HT-29 (cell line): ENCODE results near the gene UBE2J1. TPM values are rescaled to one million over a fixed set of nuclear protein-coding genes. Genes with fewer than 3 reads are reported as not detected.
"Not testable (repeated sequence)": the region's sequence is repeated elsewhere in the genome, so short reads cannot be mapped to it uniquely, and the experiment has no call there.

ENCODE experiments used
- DNase-seq: peaks from one replicate; pipeline ENCODE4 v3.0.0-alpha.2; 2015; ENCODE audit warnings: low spot score
- total RNA-seq: library from RNA; depleted of rRNA; stranded (reverse); fragments of >200 nt; shearing (Covaris generic); gene quantifications from 2 replicates; pipeline ENCODE4 v1.2.3, GENCODE V29; 2014; rRNA removed

Gene UBE2J1
- total RNA-seq = 19.9 and 22.1 TPM in 2 replicates

- peak; percentile 88 for DNase-seq
These were observed at the start of gene UBE2J1 for GRCh38 chr6:89352278-89353117. TSS of gene UBE2J1 (minus strand) at chr6:89352722. CDS start at chr6:89352569, 153 bp downstream.

DNA sequence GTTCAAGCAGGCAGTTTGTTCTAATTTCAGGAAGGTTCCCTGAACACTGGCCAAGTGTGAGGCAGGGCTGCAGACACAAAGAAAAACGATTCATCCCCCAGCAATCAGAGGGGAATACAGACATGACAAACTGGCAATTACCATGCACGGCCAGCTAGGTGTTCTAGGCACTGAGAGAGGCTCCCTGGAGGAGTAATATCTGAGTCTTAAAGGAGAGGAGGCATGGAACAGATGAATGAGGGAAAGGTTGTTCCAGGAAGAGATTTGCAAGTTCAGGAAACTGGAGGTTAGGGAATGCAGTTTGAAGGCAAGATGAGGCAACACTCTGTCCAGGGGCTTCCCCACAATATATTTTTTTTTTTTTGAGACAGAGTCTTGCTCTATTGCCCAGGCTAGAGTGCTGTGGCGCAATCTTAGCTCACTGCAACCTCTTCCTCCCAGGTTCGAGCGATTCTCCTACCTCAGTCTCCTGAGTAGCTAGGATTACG is 48.4 kb upstream of the UBE2J1 start:
- no peak for DNase-seq

DNA sequence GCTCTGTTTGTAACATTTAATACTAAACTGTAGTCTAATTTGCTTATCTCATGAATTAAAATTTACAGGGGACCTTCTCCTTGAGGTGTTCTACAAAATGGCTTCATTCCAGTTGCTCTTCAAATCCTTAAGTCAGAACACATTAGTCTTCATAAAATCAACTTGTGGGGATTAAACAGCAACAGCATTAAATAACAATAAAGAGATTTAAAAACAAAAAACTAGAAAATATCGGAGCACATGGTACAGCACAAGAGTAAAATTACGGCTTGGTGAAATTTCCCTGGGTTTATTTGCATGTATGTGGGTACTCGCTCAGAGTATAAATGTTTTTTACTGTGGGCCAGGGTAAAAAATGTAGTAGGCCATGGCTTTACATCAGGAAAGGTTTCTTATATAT is 47.5 kb upstream of the UBE2J1 start:
- no peak for DNase-seq

DNA sequence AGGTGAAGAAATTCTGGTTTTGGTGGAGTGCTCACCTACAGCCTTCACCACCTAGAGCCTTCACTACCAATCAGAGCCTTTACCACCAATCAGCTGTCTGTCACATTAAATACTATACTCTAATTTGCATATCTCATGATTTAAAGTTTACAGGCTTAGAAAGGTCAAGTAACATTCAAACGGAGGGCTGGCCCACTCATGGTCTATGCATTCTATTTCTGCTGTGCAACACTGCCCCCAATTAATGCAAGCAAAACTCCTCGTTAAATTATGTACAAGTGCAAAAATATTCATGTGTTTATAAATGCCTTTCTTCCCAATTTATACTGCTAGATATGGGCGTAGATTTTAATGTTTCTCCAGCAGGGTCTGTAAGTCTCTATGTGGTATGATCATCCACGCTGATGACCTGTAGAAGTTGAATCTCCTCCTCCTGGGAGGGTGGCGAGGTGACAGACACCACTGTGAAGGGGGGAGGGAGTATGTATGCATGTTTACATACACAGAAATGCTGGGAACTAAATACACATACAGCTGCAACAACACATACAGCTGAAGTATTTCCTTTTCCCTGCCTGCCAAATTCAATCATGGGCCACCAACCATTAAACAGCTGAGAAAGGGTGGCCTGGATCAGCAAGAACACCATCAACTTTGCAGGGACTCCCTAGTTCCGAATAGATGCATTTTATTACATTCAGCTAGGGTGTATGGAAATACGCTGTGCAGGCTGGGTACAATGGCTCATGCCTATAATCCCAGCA is 46.4 kb upstream of the UBE2J1 start:
- DNase-seq = no peak

- DNase-seq = not testable (repeated sequence)
These were observed 45.4 kb upstream of the UBE2J1 start for GRCh38 chr6:89397884-89398283.

GRCh38 chr6:89393659-89394058 is 41.1 kb upstream of the UBE2J1 start:
- DNase-seq = no peak

DNA sequence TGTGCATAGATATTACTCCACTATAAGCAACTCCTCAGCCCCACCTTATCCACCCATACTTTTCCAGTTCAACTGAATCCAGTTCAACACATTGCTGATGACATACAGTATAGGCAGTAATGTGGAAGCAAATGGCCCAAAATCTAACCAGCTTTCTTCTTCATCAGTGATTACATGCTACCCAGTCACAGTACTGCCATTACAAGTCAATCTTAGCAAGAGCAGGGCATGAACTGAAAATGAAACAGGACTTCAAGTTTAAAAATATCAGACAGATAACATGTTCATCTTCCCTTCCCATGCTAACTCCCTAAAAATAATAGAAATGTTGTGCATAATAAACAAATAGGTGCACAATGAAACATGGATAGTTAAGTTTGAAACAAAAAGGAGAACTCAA is 40.3 kb upstream of the UBE2J1 start:
- no peak for DNase-seq

GRCh38 chr6:89388846-89389245 is 36.3 kb upstream of the UBE2J1 start:
- DNase-seq = no peak

- DNase-seq = no peak
These were observed 35.1 kb upstream of the UBE2J1 start for GRCh38 chr6:89387516-89388201.

- no peak for DNase-seq
These were observed 34.5 kb upstream of the UBE2J1 start for GRCh38 chr6:89386917-89387491.

DNA sequence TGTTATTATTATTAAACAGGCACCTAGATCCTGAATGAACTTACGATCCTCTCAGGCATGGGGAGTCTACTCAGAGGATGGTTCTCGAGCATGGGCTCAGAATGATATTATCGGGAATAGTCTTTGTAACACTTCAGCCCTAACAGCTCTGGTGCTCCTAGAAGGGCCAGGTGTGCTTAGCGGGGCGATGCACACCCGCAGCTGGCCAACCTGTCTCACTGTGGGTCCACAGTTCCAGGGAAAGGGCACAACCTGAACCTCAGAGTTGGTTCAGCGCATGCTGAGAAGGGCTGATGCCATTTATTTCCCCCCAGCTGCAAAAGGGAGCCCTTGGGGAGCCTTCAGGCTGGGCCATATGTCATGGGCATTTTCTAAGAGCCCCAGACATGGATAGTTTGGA is 33.3 kb upstream of the UBE2J1 start:
- DNase-seq = no peak

GRCh38 chr6:89385156-89385667 is 32.7 kb upstream of the UBE2J1 start:
- DNase-seq = no peak

DNA sequence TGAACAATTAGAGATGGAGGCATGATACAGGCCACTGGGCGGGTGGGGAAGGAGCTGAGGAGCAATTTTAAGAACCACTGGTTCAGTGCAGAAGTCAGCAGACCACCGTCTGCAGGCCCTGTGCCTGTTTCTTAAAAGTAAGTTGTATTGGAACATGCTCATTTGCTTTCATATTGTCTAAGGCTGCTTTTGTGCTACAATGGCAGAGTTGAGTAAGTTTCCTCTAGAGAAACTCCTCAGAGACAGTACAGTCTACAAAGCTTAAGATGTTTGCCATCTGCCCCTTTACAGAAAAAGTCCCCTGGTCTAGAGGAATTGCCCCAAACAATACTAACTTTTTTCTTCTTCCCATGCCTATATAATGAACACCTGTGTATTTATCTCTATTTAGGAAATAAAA is 28.5 kb upstream of the UBE2J1 start:
- no peak for DNase-seq

GRCh38 chr6:89379281-89379680 is 26.8 kb upstream of the UBE2J1 start:
- no peak for DNase-seq

DNA sequence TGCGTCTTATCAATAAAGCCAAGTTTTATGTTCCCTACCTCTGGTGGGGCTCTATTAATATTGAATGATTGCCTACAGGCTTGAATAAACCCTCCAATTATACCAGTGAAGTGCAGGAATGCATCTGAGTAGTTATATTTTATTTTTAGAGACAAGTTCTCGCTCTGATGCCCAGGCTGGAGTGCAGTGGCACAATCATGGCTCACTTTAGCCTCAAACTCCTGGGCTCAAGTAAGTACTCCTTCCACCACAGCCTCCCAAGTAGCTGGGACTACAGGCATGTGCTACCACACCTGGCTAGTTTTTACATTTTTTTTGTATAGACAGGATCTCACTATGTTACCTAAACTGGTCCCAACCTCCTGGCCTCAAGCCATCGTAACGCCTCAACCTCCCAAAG is 26.1 kb upstream of the UBE2J1 start:
- DNase-seq = no peak

DNA sequence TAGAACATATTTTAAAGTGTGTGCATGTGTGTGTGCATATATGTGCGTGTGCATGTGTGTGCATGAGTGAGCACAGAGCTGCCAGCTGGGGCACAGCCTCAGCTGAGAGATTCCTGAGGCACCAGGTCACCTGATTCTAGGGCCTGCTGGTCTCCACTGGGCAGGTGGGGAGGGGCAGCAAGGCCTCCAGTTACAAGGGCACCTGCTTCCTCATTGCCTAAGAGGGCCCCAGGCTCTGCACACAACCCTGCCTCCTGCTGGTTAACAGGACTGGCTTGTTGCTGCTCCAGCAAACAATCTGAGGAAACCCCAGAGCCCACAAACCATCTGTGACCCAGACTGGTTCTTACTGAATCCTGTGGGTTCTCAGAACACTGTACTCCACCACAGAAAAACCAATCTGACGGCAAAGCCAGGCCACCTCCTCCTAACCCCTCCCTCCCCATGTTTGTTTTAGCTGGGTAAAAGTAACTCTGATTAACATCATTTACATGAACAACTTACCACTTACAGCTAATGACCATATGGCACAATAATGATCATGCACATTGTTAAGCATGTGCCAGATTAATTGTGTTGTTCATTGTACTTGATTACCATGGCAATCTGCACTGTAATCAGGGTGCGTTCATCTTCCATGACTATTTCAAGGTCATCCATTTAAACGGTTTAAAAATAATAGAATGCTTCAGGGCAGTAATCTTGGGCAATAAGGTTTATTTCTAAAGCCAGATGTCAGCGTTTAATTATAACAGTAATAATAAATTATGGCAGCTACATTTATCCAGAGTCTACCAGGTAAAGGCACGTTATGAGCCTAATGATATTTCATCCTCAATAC is 23.1 kb upstream of the UBE2J1 start:
- DNase-seq = peak; percentile 58

DNA sequence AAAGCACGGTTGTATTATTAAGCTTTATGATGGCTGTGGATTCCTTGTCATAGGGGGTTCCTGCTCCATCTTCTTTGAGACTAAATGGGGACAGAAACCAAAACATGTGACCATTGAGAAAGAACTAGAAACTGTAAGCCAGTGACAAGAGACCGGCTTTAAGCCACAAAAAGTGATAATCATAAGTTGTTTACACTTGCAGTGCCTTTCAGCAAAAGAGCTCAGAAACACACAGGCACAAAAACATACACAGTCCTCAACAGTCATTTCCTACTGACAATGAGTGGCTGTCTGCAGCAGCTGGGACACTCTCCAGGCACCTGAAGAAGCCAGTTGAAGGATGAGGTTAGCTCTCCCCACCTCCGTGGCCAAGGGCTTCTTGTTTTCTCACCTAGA is 20.0 kb upstream of the UBE2J1 start:
- DNase-seq = no peak

GRCh38 chr6:89371849-89372505 is 19.5 kb upstream of the UBE2J1 start:
- peak; percentile 87 for DNase-seq

- DNase-seq = peak; percentile 79
These were observed 16.5 kb upstream of the UBE2J1 start for GRCh38 chr6:89368999-89369398.

DNA sequence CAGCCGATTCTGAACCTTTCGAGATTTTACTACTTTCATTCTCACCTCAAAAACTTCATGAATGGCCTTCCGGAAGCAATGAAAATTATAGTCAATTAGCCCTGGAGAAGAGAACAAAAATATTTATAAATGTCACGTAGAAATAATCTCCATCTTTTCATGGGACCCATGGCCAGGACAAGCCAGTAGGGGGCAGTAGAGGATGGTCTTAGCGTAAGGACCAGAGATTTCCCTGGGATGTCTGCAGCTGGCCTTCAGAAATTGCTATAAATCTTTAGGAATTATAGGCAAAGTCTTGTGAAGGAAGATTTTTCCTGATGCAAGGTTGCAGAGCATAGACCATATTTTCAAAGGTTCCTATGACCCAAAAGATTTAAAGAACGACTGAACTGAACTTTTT is 15.6 kb upstream of the UBE2J1 start:
- peak; percentile 68 for DNase-seq
